Neural crest cell (in vitro differentiated cells): Measurements from ENCODE around the gene PANX2. TPM values are rescaled to one million over a fixed set of nuclear protein-coding genes. Genes with fewer than 3 reads are reported as not detected.

Source experiments
- DNase-seq: peaks from one replicate; pipeline ENCODE4 v3.0.0; 2021; ENCODE audit warnings: low read depth, mixed read lengths, low spot score
- H3K27ac Mint-ChIP-seq: one replicate; pipeline ENCODE4 v1.8.0; 2021; ENCODE audit warnings: mild to moderate bottlenecking, mixed read lengths; ENCODE audit not compliant: unreplicated experiment
- H3K27me3 Mint-ChIP-seq: 2 replicates; pipeline ENCODE4 v1.8.0; 2021; ENCODE audit warnings: low read depth, mild to moderate bottlenecking, mixed read lengths
- H3K36me3 Mint-ChIP-seq: 2 replicates; pipeline ENCODE4 v1.8.0; 2021; ENCODE audit warnings: low read depth, mild to moderate bottlenecking, mixed read lengths
- H3K4me1 Mint-ChIP-seq: 2 replicates; pipeline ENCODE4 v1.8.0; 2021; ENCODE audit warnings: mixed read lengths
- H3K4me3 Mint-ChIP-seq: one replicate; pipeline ENCODE4 v1.8.0; 2021; ENCODE audit warnings: mild to moderate bottlenecking, mixed read lengths
- H3K9me3 Mint-ChIP-seq: 2 replicates; pipeline ENCODE4 v1.8.0; 2021; ENCODE audit warnings: mixed read lengths
- CTCF ChIP-seq: fragments of 200-600 bp; sonication (generic); conservative IDR thresholded peaks from 2 replicates; pipeline ENCODE4 v1.5.0; 2021; ENCODE audit warnings: antibody characterized with exemption, mild to moderate bottlenecking
- total RNA-seq: library from RNA; stranded (reverse); gene quantifications from 2 replicates; pipeline ENCODE4 v1.2.1, GENCODE V29; 2021

Gene PANX2
- total RNA-seq, 1 donor from 2014 or later, result 2.5 TPM

- no peak for DNase-seq
- no peaks in the 10 kb centered on the region for H3K27me3 Mint-ChIP-seq
- H3K4me1 Mint-ChIP-seq, result peaks cover 8% of the 10 kb centered on the region
- no peak overlapping the region for H3K27ac Mint-ChIP-seq
- no peaks in the 10 kb centered on the region for H3K9me3 Mint-ChIP-seq
- no peak overlapping the region for H3K4me3 Mint-ChIP-seq
- no peak for TF ChIP-seq CTCF
- no peaks in the 10 kb centered on the region for H3K36me3 Mint-ChIP-seq
These were observed 14.4 kb downstream of the PANX2 start for GRCh38 chr22:50184902-50185374.

GRCh38 chr22:50185375-50186087 lies 15.0 kb downstream of the PANX2 start, which contains the start of gene TRABD:
TRABD (plus strand) TSS chr22:50185913; CDS start chr22:50193061, 7,148 bp downstream.
- Mint-ChIP-seq H3K4me1 (peaks cover 7% of the 10 kb centered on the region), H3K27me3 (no peaks in the 10 kb centered on the region), H3K36me3 (no peaks in the 10 kb centered on the region), H3K9me3 (no peaks in the 10 kb centered on the region), H3K4me3 (peak within 1 kb of the TSS; percentile 90), H3K27ac (peak within 1 kb of the TSS; percentile 87)
- peak; percentile 75 for DNase-seq
- no peak for TF ChIP-seq CTCF

- H3K9me3 Mint-ChIP-seq, result no peaks in the 10 kb centered on the region
- H3K36me3 Mint-ChIP-seq, result no peaks in the 10 kb centered on the region
- H3K27ac Mint-ChIP-seq, result no peak overlapping the region
- no peaks in the 10 kb centered on the region for H3K27me3 Mint-ChIP-seq
- no peak for TF ChIP-seq CTCF
- peak overlapping the region; percentile 90 for H3K4me3 Mint-ChIP-seq
- H3K4me1 Mint-ChIP-seq, result peaks cover 9% of the 10 kb centered on the region
- DNase-seq, result no peak
These were observed 15.7 kb downstream of the PANX2 start for GRCh38 chr22:50186181-50186714.

- Mint-ChIP-seq H3K27me3 (no peaks in the 10 kb centered on the region), H3K4me3 (peak overlapping the region; percentile 90), H3K4me1 (peaks cover 12% of the 10 kb centered on the region), H3K36me3 (no peaks in the 10 kb centered on the region), H3K27ac (no peak overlapping the region), H3K9me3 (no peaks in the 10 kb centered on the region)
- TF ChIP-seq CTCF, result no peak
- no peak for DNase-seq
These were observed 16.4 kb downstream of the PANX2 start for GRCh38 chr22:50186761-50187523.

GRCh38 chr22:50188356-50188755 lies 17.8 kb downstream of the PANX2 start:
- H3K27ac Mint-ChIP-seq, result no peak overlapping the region
- H3K9me3 Mint-ChIP-seq, result no peaks in the 10 kb centered on the region
- no peaks in the 10 kb centered on the region for H3K36me3 Mint-ChIP-seq
- H3K4me3 Mint-ChIP-seq, result peak overlapping the region; percentile 72
- no peak for TF ChIP-seq CTCF
- no peak for DNase-seq
- H3K27me3 Mint-ChIP-seq, result no peaks in the 10 kb centered on the region
- H3K4me1 Mint-ChIP-seq, result peaks cover 12% of the 10 kb centered on the region
